IMR-90 (cell line): ENCODE results near the gene ANXA7. TPM values are rescaled to one million over a fixed set of nuclear protein-coding genes. Genes with fewer than 3 reads are reported as not detected.
"Not testable (repeated sequence)": the region's sequence is repeated elsewhere in the genome, so short reads cannot be mapped to it uniquely, and the experiment has no call there.

Experiments
- ATAC-seq: fragments of 200-7000 bp; cut with Tn5 transposase; 2 replicates; pipeline ENCODE4 v1.9.1; 2020; ENCODE audit warnings: low read depth, mild to moderate bottlenecking, moderate library complexity
- BruUV-seq: library from RNA; stranded (reverse); fragments of 400-500 nt; replicated peaks from 2 replicates; lab custom pipeline; 2021; lab: Mats Ljungman, UMichigan
- CTCF ChIA-PET: fragments of 300-600 bp; formaldehyde crosslinking; extraction: SDS; loops from one replicate; lab custom pipeline; 2021; ENCODE audit warnings: antibody characterized with exemption; lab: Yijun Ruan, JAX
- POLR2A ChIA-PET: fragments of 300-600 bp; sonication (Branson Sonifier 250); formaldehyde crosslinking; loops from one replicate; lab custom pipeline; 2022; ENCODE audit warnings: antibody characterized with exemption; ENCODE audit not compliant: unreplicated experiment; lab: Charles Lee
- DNase-seq: peaks from one replicate; pipeline ENCODE4 v3.0.0; 2013
- H2AFZ ChIP-seq: replicated peaks from 2 replicates; pipeline ENCODE3; 2013; ENCODE audit warnings: low read length, mild to moderate bottlenecking; ENCODE audit not compliant: poor library complexity
- H2AK5ac ChIP-seq: 2 replicates; pipeline ENCODE4 v1.6.1; 2013; ENCODE audit warnings: low read depth, low read length, inconsistent platforms
- H2AK9ac ChIP-seq: replicated peaks from 2 replicates; pipeline ENCODE3; 2013; ENCODE audit warnings: mild to moderate bottlenecking, low read depth, low read length, moderate library complexity; ENCODE audit not compliant: poor library complexity
- H2BK120ac ChIP-seq: 2 replicates; pipeline ENCODE4 v1.6.1; 2013; ENCODE audit warnings: low read depth, low read length, inconsistent platforms
- H2BK15ac ChIP-seq: 3 replicates; pipeline ENCODE4 v1.6.1; 2013; ENCODE audit warnings: low read depth, low read length, inconsistent platforms
- H2BK20ac ChIP-seq: 2 replicates; pipeline ENCODE4 v1.6.1; 2013; ENCODE audit warnings: low read depth, mild to moderate bottlenecking, inconsistent platforms, low read length, moderate library complexity
- H2BK5ac ChIP-seq: 2 replicates; pipeline ENCODE4 v1.6.1; 2013; ENCODE audit warnings: mild to moderate bottlenecking, low read depth, low read length, inconsistent platforms; ENCODE audit not compliant: poor library complexity, severe bottlenecking
- H3K14ac ChIP-seq: replicated peaks from 2 replicates; pipeline ENCODE4 v1.6.1; 2013; ENCODE audit warnings: low read depth, low read length, inconsistent platforms
- H3K18ac ChIP-seq: 2 replicates; pipeline ENCODE4 v1.6.1; 2013; ENCODE audit warnings: low read depth, low read length, control low read depth
- H3K23ac ChIP-seq: 2 replicates; pipeline ENCODE4 v1.6.1; 2013; ENCODE audit warnings: low read depth, low read length, inconsistent platforms
- H3K27ac ChIP-seq: 2 replicates; pipeline ENCODE4 v1.5.1; 2013; ENCODE audit warnings: mild to moderate bottlenecking, control low read depth, low read length; ENCODE audit not compliant: insufficient read depth
- H3K27me3 ChIP-seq: 2 replicates; pipeline ENCODE4 v1.6.1; 2013; ENCODE audit warnings: low read length; ENCODE audit not compliant: control insufficient read depth, insufficient read depth
- H3K36me3 ChIP-seq: 2 replicates; pipeline ENCODE4 v1.6.1; 2013; ENCODE audit warnings: low read length, mixed read lengths; ENCODE audit not compliant: control insufficient read depth, insufficient read depth
- H3K4ac ChIP-seq: 2 replicates; pipeline ENCODE4 v1.6.1; 2013; ENCODE audit warnings: low read depth, low read length, inconsistent platforms
- H3K4me1 ChIP-seq: 2 replicates; pipeline ENCODE4 v1.6.1; 2013; ENCODE audit warnings: low read length, mixed read lengths; ENCODE audit not compliant: control insufficient read depth, insufficient read depth
- H3K4me2 ChIP-seq: 2 replicates; pipeline ENCODE4 v1.6.1; 2013; ENCODE audit warnings: low read depth, mild to moderate bottlenecking, control low read depth, low read length, moderate library complexity
- H3K4me3 ChIP-seq: 2 replicates; pipeline ENCODE4 v1.5.1; 2013; ENCODE audit warnings: low read depth, mild to moderate bottlenecking, control low read depth, low read length, moderate library complexity; ENCODE audit not compliant: insufficient read depth
- H3K56ac ChIP-seq: 2 replicates; pipeline ENCODE4 v1.6.1; 2013; ENCODE audit warnings: low read length, inconsistent platforms; ENCODE audit not compliant: insufficient read depth; ENCODE audit errors: extremely low read depth
- H3K79me1 ChIP-seq, 2 experiments: 2 replicates each; pipeline ENCODE4 v1.6.1; 2013; ENCODE audit warnings: low read length in 2 of 2, inconsistent platforms in 1 of 2, low read depth in 1 of 2
- H3K9ac ChIP-seq: 2 replicates; pipeline ENCODE4 v1.6.1; 2013; ENCODE audit warnings: low read depth, low read length, control low read depth
- H3K9me1 ChIP-seq: 2 replicates; pipeline ENCODE4 v1.6.1; 2013; ENCODE audit warnings: low read length, inconsistent platforms; ENCODE audit not compliant: insufficient read depth
- H3K9me3 ChIP-seq: 2 replicates; pipeline ENCODE4 v1.6.1; 2013; ENCODE audit warnings: low read length; ENCODE audit not compliant: control insufficient read depth, insufficient read depth
- H4K20me1 ChIP-seq: 2 replicates; pipeline ENCODE4 v1.6.1; 2013; ENCODE audit warnings: low read length, inconsistent platforms; ENCODE audit not compliant: insufficient read depth
- H4K5ac ChIP-seq: 2 replicates; pipeline ENCODE4 v1.6.1; 2013; ENCODE audit warnings: mild to moderate bottlenecking, low read depth, low read length, control low read depth
- H4K8ac ChIP-seq, 2 experiments: 2 replicates each; pipeline ENCODE4 v1.6.1; 2013; ENCODE audit warnings: low read depth in 2 of 2, low read length in 2 of 2, control low read depth in 1 of 2, inconsistent platforms in 1 of 2
- H4K91ac ChIP-seq: 2 replicates; pipeline ENCODE4 v1.6.1; 2013; ENCODE audit warnings: low read depth, low read length, inconsistent platforms; ENCODE audit not compliant: insufficient read depth
- CTCF ChIP-seq: conservative IDR thresholded peaks from 2 replicates; pipeline ENCODE4 v1.5.1; 2012; ENCODE audit warnings: mild to moderate bottlenecking, low read depth, low read length, improper control_type of control experiment
- RCOR1 ChIP-seq: IDR thresholded peaks from 2 replicates; pipeline ENCODE4 v1.6.1; 2012; ENCODE audit warnings: mild to moderate bottlenecking, low read length, improper control_type of control experiment; ENCODE audit not compliant: insufficient replicate concordance
- WGBS, 2 experiments: methylation state at CpG; one replicate each; pipeline versions ENCODE4 v1.1.5 to v1.1.7; 2013; ENCODE audit warnings: missing lambda C conversion rate in 2 of 2; ENCODE audit not compliant: insufficient read length in 1 of 2; ENCODE audit errors: extremely low coverage in 2 of 2; 5-methylcytosine and 5-hydroxymethylcytosine counted together
- dilution Hi-C: fragments of 300-500 bp; cut with HindIII; formaldehyde crosslinking; loops from one replicate; pipeline ENCODE4 v1.14.3; 2018; ENCODE audit warnings: low sequenced_read_pairs; ENCODE audit not compliant: unreplicated experiment
- in situ Hi-C: fragments of 300-500 bp; cut with MboI; formaldehyde crosslinking; loops from 3 replicates; pipeline ENCODE4 v1.14.3; 2019; ENCODE audit warnings: low sequenced_read_pairs, inconsistent platforms, mixed read lengths
- intact Hi-C: fragments of 100-400 bp; cut with micrococcal nuclease; formaldehyde crosslinking; loops from 2 replicates; pipeline ENCODE4 v1.10.0; 2022
- polyA plus RNA-seq, 3 experiments: library from polyadenylated mRNA; depleted of rRNA; stranded (reverse); fragments of >200 nt; gene quantifications; 2 replicates each; pipeline ENCODE4 v1.2.3, GENCODE V29; 2012; ENCODE audit warnings: low replicate concordance in 1 of 3
- total RNA-seq: library from RNA; depleted of rRNA; stranded (reverse); fragments of >200 nt; gene quantifications from 2 replicates; pipeline ENCODE4 v1.2.3, GENCODE V29; 2012

The ANXA7 gene
- total and polyA plus RNA-seq, 2 of the 4 experiments (the other 2 are of a cell fraction) = 77.4 to 120 TPM

- Histone ChIP-seq H4K5ac (no peak overlapping the region), H3K9me1 (peaks cover 2% of the 10 kb centered on the region; the same call in 1 of the 2 replicates), H2AK9ac (no peak overlapping the region), H3K4me1 (no peaks in the 10 kb centered on the region), H3K56ac (no peak overlapping the region), H3K18ac (no peak overlapping the region), H2AK5ac (no peak overlapping the region), H3K27ac (no peak overlapping the region), H2BK20ac (no peak overlapping the region), H3K79me1 (peaks cover 14 to 33% of the 10 kb centered on the region in 2 experiments), H3K9me3 (no peaks in the 10 kb centered on the region), H3K14ac (no peak overlapping the region), H3K36me3 (peaks cover 11% of the 10 kb centered on the region), H2BK15ac (no peak overlapping the region), H2BK5ac (no peak overlapping the region), H4K20me1 (peaks cover 15% of the 10 kb centered on the region; the same call in 1 of the 2 replicates), H3K23ac (no peak overlapping the region), H3K4me2 (no peak overlapping the region), H3K27me3 (no peaks in the 10 kb centered on the region), H3K4me3 (no peak overlapping the region), H4K8ac (no peak overlapping the region), H3K4ac (no peak overlapping the region), H4K91ac (no peak overlapping the region), H2BK120ac (no peak overlapping the region), H2AFZ (no peak overlapping the region), H3K9ac (no peak overlapping the region)
- POLR2A ChIA-PET = no interaction called here
- no peak for ATAC-seq
- intact Hi-C loops (no loop called here), dilution Hi-C loops (no loop called here), in situ Hi-C loops (no loop called here)
- no CpG with 5 or more reads among the region's 6 CpGs for WGBS, 2 experiments
- CTCF ChIA-PET = no interaction called here
- DNase-seq = no peak
- BruUV-seq = no TSS peak
- TF ChIP-seq CTCF (peak; percentile 12; the same call in 1 of the 2 replicates), RCOR1 (no peak)
Measured at GRCh38 chr10:73398024-73398423, 15.8 kb downstream of the ANXA7 start.

GRCh38 chr10:73394325-73394724 lies 19.5 kb downstream of the ANXA7 start:
- H2BK120ac ChIP-seq, H3K4me3 ChIP-seq, H3K9me3 ChIP-seq, POLR2A ChIA-PET, H2AFZ ChIP-seq, H2BK5ac ChIP-seq, H3K27ac ChIP-seq, H4K5ac ChIP-seq, H3K9me1 ChIP-seq, H3K23ac ChIP-seq, H4K91ac ChIP-seq, DNase-seq, H2BK20ac ChIP-seq, CTCF ChIA-PET, H4K8ac ChIP-seq, dilution Hi-C loops, H3K9ac ChIP-seq, H3K14ac ChIP-seq, H2BK15ac ChIP-seq, H4K20me1 ChIP-seq, H3K56ac ChIP-seq, H3K4me1 ChIP-seq, in situ Hi-C loops, H3K27me3 ChIP-seq, H2AK5ac ChIP-seq, BruUV-seq, H2AK9ac ChIP-seq, ATAC-seq, H3K4me2 ChIP-seq, intact Hi-C loops, H3K4ac ChIP-seq, H3K18ac ChIP-seq: not testable (repeated sequence)
- H3K79me1 ChIP-seq = peaks cover 9 to 21% of the 10 kb centered on the region in 2 experiments
- peaks cover 17% of the 10 kb centered on the region for H3K36me3 ChIP-seq
- WGBS, 2 experiments = no CpG with 5 or more reads among the region's 4 CpGs
